H9 (cell line): ENCODE results near the gene KIF21A. TPM values are rescaled to one million over a fixed set of nuclear protein-coding genes. Genes with fewer than 3 reads are reported as not detected.

Source experiments
- DNase-seq: peaks from one replicate; pipeline ENCODE4 v3.0.0-alpha.2; 2017
- H2AFZ ChIP-seq: one replicate; pipeline ENCODE4 v1.6.1; 2013; ENCODE audit warnings: mild to moderate bottlenecking, low read length, control low read depth, moderate library complexity
- H2AK5ac ChIP-seq: 2 replicates; pipeline ENCODE4 v1.6.1; 2013; ENCODE audit warnings: low read length, control low read depth, mixed read lengths; ENCODE audit not compliant: insufficient read length
- H2BK120ac ChIP-seq: one replicate; pipeline ENCODE4 v1.6.1; 2013; ENCODE audit warnings: low read depth, mild to moderate bottlenecking, low read length, control low read depth, inconsistent platforms; ENCODE audit not compliant: poor library complexity, severe bottlenecking
- H2BK12ac ChIP-seq: 2 replicates; pipeline ENCODE4 v1.6.1; 2013; ENCODE audit warnings: low read length, control low read depth, mixed read lengths, low read depth; ENCODE audit not compliant: insufficient read length
- H2BK15ac ChIP-seq: 2 replicates; pipeline ENCODE4 v1.6.1; 2013; ENCODE audit warnings: low read depth, low read length, control low read depth
- H2BK20ac ChIP-seq: one replicate; pipeline ENCODE4 v1.6.1; 2013; ENCODE audit warnings: low read depth, mild to moderate bottlenecking, low read length, control low read depth, inconsistent platforms; ENCODE audit not compliant: poor library complexity, severe bottlenecking
- H2BK5ac ChIP-seq: 2 replicates; pipeline ENCODE4 v1.6.1; 2013; ENCODE audit warnings: low read length, control low read depth, mixed read lengths; ENCODE audit not compliant: insufficient read length
- H3K14ac ChIP-seq: 2 replicates; pipeline ENCODE4 v1.6.1; 2013; ENCODE audit warnings: low read length, control low read depth; ENCODE audit not compliant: insufficient read depth
- H3K18ac ChIP-seq: 2 replicates; pipeline ENCODE4 v1.6.1; 2013; ENCODE audit warnings: low read depth, mild to moderate bottlenecking, mixed read lengths, low read length, control low read depth; ENCODE audit not compliant: insufficient read length
- H3K23ac ChIP-seq: 2 replicates; pipeline ENCODE4 v1.6.1; 2013; ENCODE audit warnings: low read length, control low read depth, mixed read lengths, low read depth; ENCODE audit not compliant: insufficient read length
- H3K23me2 ChIP-seq: 2 replicates; pipeline ENCODE4 v1.6.1; 2013; ENCODE audit warnings: low read depth, mild to moderate bottlenecking, mixed read lengths, low read length, control low read depth; ENCODE audit not compliant: insufficient read length, poor library complexity, severe bottlenecking
- H3K27ac ChIP-seq: 2 replicates; pipeline ENCODE4 v1.5.1; 2013; ENCODE audit warnings: low read length, control low read depth, mixed read lengths, low read depth; ENCODE audit not compliant: insufficient read length
- H3K27me3 ChIP-seq: 2 replicates; pipeline ENCODE4 v1.6.1; 2013; ENCODE audit warnings: low read length, control low read depth, inconsistent platforms; ENCODE audit not compliant: insufficient read depth
- H3K4ac ChIP-seq: 2 replicates; pipeline ENCODE4 v1.6.1; 2013; ENCODE audit warnings: low read depth, mild to moderate bottlenecking, control low read depth, inconsistent platforms, low read length, moderate library complexity
- H3K4me1 ChIP-seq: 2 replicates; pipeline ENCODE4 v1.6.1; 2013; ENCODE audit warnings: low read length, control low read depth, inconsistent platforms; ENCODE audit not compliant: insufficient read depth
- H3K4me2 ChIP-seq: 2 replicates; pipeline ENCODE4 v1.6.1; 2013; ENCODE audit warnings: low read length, control low read depth, mixed read lengths; ENCODE audit not compliant: insufficient read length, insufficient read depth
- H3K56ac ChIP-seq: 2 replicates; pipeline ENCODE4 v1.6.1; 2013; ENCODE audit warnings: low read depth, mild to moderate bottlenecking, mixed read lengths, low read length, control low read depth; ENCODE audit not compliant: insufficient read length
- H3K79me1 ChIP-seq: 2 replicates; pipeline ENCODE4 v1.6.1; 2013; ENCODE audit warnings: low read depth, mild to moderate bottlenecking, moderate library complexity, low read length, control low read depth, inconsistent platforms; ENCODE audit not compliant: insufficient read depth, poor library complexity, severe bottlenecking
- H3K79me2 ChIP-seq: 2 replicates; pipeline ENCODE4 v1.6.1; 2013; ENCODE audit warnings: low read length, control low read depth, inconsistent platforms; ENCODE audit not compliant: insufficient read depth
- H3K9ac ChIP-seq: 2 replicates; pipeline ENCODE4 v1.6.1; 2013; ENCODE audit warnings: low read length, control low read depth, mixed read lengths; ENCODE audit not compliant: insufficient read length; ENCODE audit errors: extremely low read depth
- H3K9me3 ChIP-seq: one replicate; pipeline ENCODE4 v1.6.1; 2013; ENCODE audit warnings: low read depth, low read length, inconsistent platforms; ENCODE audit not compliant: control insufficient read depth
- H3T11ph ChIP-seq: one replicate; pipeline ENCODE4 v1.6.1; 2013; ENCODE audit warnings: mild to moderate bottlenecking, low read length, control low read depth, inconsistent platforms
- H4K20me1 ChIP-seq: one replicate; pipeline ENCODE4 v1.6.1; 2013; ENCODE audit not compliant: control insufficient read depth, insufficient read length, insufficient read depth
- H4K5ac ChIP-seq: 2 replicates; pipeline ENCODE4 v1.6.1; 2013; ENCODE audit warnings: low read depth, mild to moderate bottlenecking, mixed read lengths, low read length, control low read depth; ENCODE audit not compliant: insufficient read length
- H4K8ac ChIP-seq: replicated peaks from 2 replicates; pipeline ENCODE4 v1.6.1; 2013; ENCODE audit warnings: low read length, control low read depth, mixed read lengths, low read depth; ENCODE audit not compliant: insufficient read length
- H4K91ac ChIP-seq: 2 replicates; pipeline ENCODE4 v1.6.1; 2013; ENCODE audit warnings: low read depth, mild to moderate bottlenecking, moderate library complexity, mixed read lengths, low read length, control low read depth; ENCODE audit not compliant: insufficient read length
- H3K27ac Mint-ChIP-seq, 3 experiments: 2 replicates in 2 of 3; 3 replicates in 1 of 3; pipeline ENCODE4 v1.8.0; 2020 to 2021; ENCODE audit warnings: mixed read lengths in 3 of 3, mild to moderate bottlenecking in 1 of 3, moderate library complexity in 1 of 3
- H3K27me3 Mint-ChIP-seq: 2 replicates; pipeline ENCODE4 v1.8.0; 2021; ENCODE audit warnings: low read depth, mild to moderate bottlenecking, moderate library complexity, mixed read lengths
- H3K36me3 Mint-ChIP-seq, 3 experiments: 2 replicates in 2 of 3; 3 replicates in 1 of 3; pipeline ENCODE4 v1.8.0; 2020 to 2021; ENCODE audit warnings: low read depth in 3 of 3, mixed read lengths in 3 of 3; ENCODE audit not compliant: insufficient read depth in 1 of 3
- H3K4me1 Mint-ChIP-seq, 2 experiments: 2 replicates each; pipeline ENCODE4 v1.8.0; 2020; ENCODE audit warnings: mixed read lengths in 2 of 2
- H3K4me3 Mint-ChIP-seq, 2 experiments: 2 replicates in 1 of 2; 3 replicates in 1 of 2; pipeline ENCODE4 v1.8.0; 2020 to 2021; ENCODE audit warnings: mild to moderate bottlenecking in 2 of 2, mixed read lengths in 2 of 2, moderate library complexity in 1 of 2
- H3K9me3 Mint-ChIP-seq, 2 experiments: 2 replicates in 1 of 2; 3 replicates in 1 of 2; pipeline ENCODE4 v1.8.0; 2020; ENCODE audit warnings: mild to moderate bottlenecking in 2 of 2, mixed read lengths in 2 of 2, moderate library complexity in 1 of 2
- WGBS: extraction: QIAGEN DNeasy Blood & Tissue Kit; methylation state at CpG from one replicate; pipeline ENCODE4 v1.1.7; 2013; ENCODE audit warnings: missing lambda C conversion rate, low lambda C conversion rate, mixed read lengths; ENCODE audit not compliant: insufficient read length; ENCODE audit errors: extremely low coverage; 5-methylcytosine and 5-hydroxymethylcytosine counted together
- total RNA-seq: library from RNA; stranded (reverse); gene quantifications from 2 replicates; pipeline ENCODE4 v1.2.1, GENCODE V29; 2021
- TF ChIP-seq, protein P1 (sequence below): fragments of 200-600 bp; sonication (generic); conservative IDR thresholded peaks from 3 replicates; pipeline ENCODE4 v1.8.0; 2021; ENCODE audit warnings: antibody characterized with exemption, mild to moderate bottlenecking

Gene KIF21A
- total RNA-seq, 1 experiment from 2014 or later: 17.2 TPM

DNA sequence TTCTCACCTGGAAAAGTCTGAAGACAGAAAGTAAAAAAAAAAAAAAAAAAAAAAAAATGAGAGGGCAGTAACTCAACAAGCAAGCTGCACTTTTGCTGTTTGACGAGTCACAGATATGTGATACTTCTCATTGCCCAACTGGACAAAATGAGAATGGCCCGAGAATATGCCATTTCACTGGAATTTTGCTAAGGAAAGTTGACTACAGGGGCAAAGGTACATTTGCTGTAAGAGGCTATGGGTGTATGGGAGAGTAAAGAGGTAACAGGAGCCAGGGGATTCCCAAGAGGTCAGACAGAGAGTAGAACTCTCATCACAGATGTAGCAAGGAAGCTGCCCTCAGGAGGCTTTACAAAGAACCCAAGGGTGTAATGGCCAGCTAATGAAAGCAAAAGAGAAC, 22.9 kb downstream of the KIF21A start:
- Histone ChIP-seq H3K79me2 (peaks cover 3% of the 10 kb centered on the region; the same call in 1 of the 2 replicates), H3K4me2 (no peak overlapping the region), H2BK120ac (no peak overlapping the region), H2BK5ac (no peak overlapping the region), H3T11ph (no peak overlapping the region), H3K23ac (no peak overlapping the region), H2BK12ac (no peak overlapping the region), H3K56ac (no peak overlapping the region), H3K9ac (no peak overlapping the region), H4K5ac (no peak overlapping the region), H3K18ac (no peak overlapping the region), H3K4me1 (no peaks in the 10 kb centered on the region), H4K20me1 (no peaks in the 10 kb centered on the region), H3K14ac (no peak overlapping the region), H2BK15ac (no peak overlapping the region), H2AFZ (no peak overlapping the region), H3K23me2 (no peaks in the 10 kb centered on the region), H4K91ac (no peak overlapping the region), H3K27ac (no peak overlapping the region), H3K4ac (no peak overlapping the region), H2AK5ac (no peak overlapping the region), H3K9me3 (no peaks in the 10 kb centered on the region), H2BK20ac (no peak overlapping the region), H4K8ac (no peak overlapping the region), H3K27me3 (no peaks in the 10 kb centered on the region), H3K79me1 (no peaks in the 10 kb centered on the region)
- H3K36me3 Mint-ChIP-seq: peaks cover 2 to 7% (median 2%) of the 10 kb centered on the region in 3 experiments; a peak in 4 of 7 replicates
- WGBS: no CpG with 5 or more reads among the region's 2 CpGs
- TF ChIP-seq, protein P1, sequence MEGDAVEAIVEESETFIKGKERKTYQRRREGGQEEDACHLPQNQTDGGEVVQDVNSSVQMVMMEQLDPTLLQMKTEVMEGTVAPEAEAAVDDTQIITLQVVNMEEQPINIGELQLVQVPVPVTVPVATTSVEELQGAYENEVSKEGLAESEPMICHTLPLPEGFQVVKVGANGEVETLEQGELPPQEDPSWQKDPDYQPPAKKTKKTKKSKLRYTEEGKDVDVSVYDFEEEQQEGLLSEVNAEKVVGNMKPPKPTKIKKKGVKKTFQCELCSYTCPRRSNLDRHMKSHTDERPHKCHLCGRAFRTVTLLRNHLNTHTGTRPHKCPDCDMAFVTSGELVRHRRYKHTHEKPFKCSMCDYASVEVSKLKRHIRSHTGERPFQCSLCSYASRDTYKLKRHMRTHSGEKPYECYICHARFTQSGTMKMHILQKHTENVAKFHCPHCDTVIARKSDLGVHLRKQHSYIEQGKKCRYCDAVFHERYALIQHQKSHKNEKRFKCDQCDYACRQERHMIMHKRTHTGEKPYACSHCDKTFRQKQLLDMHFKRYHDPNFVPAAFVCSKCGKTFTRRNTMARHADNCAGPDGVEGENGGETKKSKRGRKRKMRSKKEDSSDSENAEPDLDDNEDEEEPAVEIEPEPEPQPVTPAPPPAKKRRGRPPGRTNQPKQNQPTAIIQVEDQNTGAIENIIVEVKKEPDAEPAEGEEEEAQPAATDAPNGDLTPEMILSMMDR: no peak
- H3K4me3 Mint-ChIP-seq: no peak overlapping the region
- no peaks in the 10 kb centered on the region for H3K27me3 Mint-ChIP-seq
- no peak for DNase-seq
- 0 out of 7 replicates have a peak overlapping the region, but pooled peaks of 1 of the 3 experiments have one; percentile 29 for H3K27ac Mint-ChIP-seq
- peaks cover 0 to 3% of the 10 kb centered on the region in 2 experiments; a peak in 1 of 4 replicates for H3K4me1 Mint-ChIP-seq
- no peaks in the 10 kb centered on the region for H3K9me3 Mint-ChIP-seq
